ENCODE data around the gene ATG4D.
A peak's percentile ranks its signal among the peaks of the same experiment; 100 is the strongest.

The ATG4D gene

GRCh38 chr19:10582091-10582490 lies 38.4 kb downstream of the ATG4D start:
- no peaks in the 10 kb centered on the region for H3K36me3 ChIP-seq (ENCODE audit: insufficient read depth, low read length)

GRCh38 chr19:10583036-10583776 lies 39.5 kb downstream of the ATG4D start:
- Histone ChIP-seq H3K36me3 (ENCODE audit: insufficient read depth, low read length) (no peaks in the 10 kb centered on the region), H2AFZ (ENCODE audit: low read length, unreplicated experiment) (no peak overlapping the region), H3K79me2 (ENCODE audit: control insufficient read depth, insufficient read depth, low read length, unreplicated experiment) (no peaks in the 10 kb centered on the region), H3K27ac (ENCODE audit: low read depth, low read length) (no peak overlapping the region), H3K27me3 (ENCODE audit: insufficient read depth, low read length) (peaks cover 14% of the 10 kb centered on the region), H3K4me1 (ENCODE audit: control insufficient read depth, insufficient read depth, low read length, unreplicated experiment) (no peaks in the 10 kb centered on the region), H3K4me3 (ENCODE audit: low read depth, low read length) (no peak overlapping the region)

More at GRCh38 chr19:10582091-10582490, 38.4 kb downstream of the ATG4D start:
- Histone ChIP-seq H3K27me3 (ENCODE audit: insufficient read depth, low read length) (peaks cover 4% of the 10 kb centered on the region; the same call in 1 of the 2 replicates), H3K79me2 (ENCODE audit: control insufficient read depth, insufficient read depth, low read length, unreplicated experiment) (no peaks in the 10 kb centered on the region), H3K4me3 (ENCODE audit: low read depth, low read length) (no peak overlapping the region), H3K27ac (ENCODE audit: low read depth, low read length) (no peak overlapping the region), H3K4me1 (ENCODE audit: control insufficient read depth, insufficient read depth, low read length, unreplicated experiment) (no peaks in the 10 kb centered on the region), H2AFZ (ENCODE audit: low read length, unreplicated experiment) (no peak overlapping the region)

- Histone ChIP-seq H3K36me3 (ENCODE audit: insufficient read depth, low read length) (no peaks in the 10 kb centered on the region), H3K4me1 (ENCODE audit: control insufficient read depth, insufficient read depth, low read length, unreplicated experiment) (no peaks in the 10 kb centered on the region), H2AFZ (ENCODE audit: low read length, unreplicated experiment) (no peak overlapping the region), H3K27me3 (ENCODE audit: insufficient read depth, low read length) (peaks cover 14% of the 10 kb centered on the region), H3K79me2 (ENCODE audit: control insufficient read depth, insufficient read depth, low read length, unreplicated experiment) (no peaks in the 10 kb centered on the region), H3K4me3 (ENCODE audit: low read depth, low read length) (no peak overlapping the region), H3K27ac (ENCODE audit: low read depth, low read length) (no peak overlapping the region)
Observed at GRCh38 chr19:10586396-10586795, 42.7 kb downstream of the ATG4D start.

- no peaks in the 10 kb centered on the region for H3K4me1 ChIP-seq (ENCODE audit: control insufficient read depth, insufficient read depth, low read length, unreplicated experiment)
- H3K79me2 ChIP-seq (ENCODE audit: control insufficient read depth, insufficient read depth, low read length, unreplicated experiment) = no peaks in the 10 kb centered on the region
- H3K36me3 ChIP-seq (ENCODE audit: insufficient read depth, low read length) = no peaks in the 10 kb centered on the region
- peaks cover 14% of the 10 kb centered on the region for H3K27me3 ChIP-seq (ENCODE audit: insufficient read depth, low read length)
- no peak within 1 kb of the TSS for H2AFZ ChIP-seq (ENCODE audit: low read length, unreplicated experiment)
- H3K27ac ChIP-seq (ENCODE audit: low read depth, low read length) = no peak within 1 kb of the TSS
- H3K4me3 ChIP-seq (ENCODE audit: low read depth, low read length) = no peak within 1 kb of the TSS
Observed at GRCh38 chr19:10587022-10587838, 43.5 kb downstream of the ATG4D start, which contains the start of gene AP1M2. TSS of gene AP1M2 (minus strand) at chr19:10587312. CDS start at chr19:10587231, 81 bp downstream.

GRCh38 chr19:10587839-10588150 lies 44.1 kb downstream of the ATG4D start:
- Histone ChIP-seq H3K4me1 (ENCODE audit: control insufficient read depth, insufficient read depth, low read length, unreplicated experiment) (no peaks in the 10 kb centered on the region), H3K27ac (ENCODE audit: low read depth, low read length) (no peak overlapping the region), H2AFZ (ENCODE audit: low read length, unreplicated experiment) (no peak overlapping the region), H3K36me3 (ENCODE audit: insufficient read depth, low read length) (no peaks in the 10 kb centered on the region), H3K79me2 (ENCODE audit: control insufficient read depth, insufficient read depth, low read length, unreplicated experiment) (no peaks in the 10 kb centered on the region), H3K27me3 (ENCODE audit: insufficient read depth, low read length) (peaks cover 14% of the 10 kb centered on the region), H3K4me3 (ENCODE audit: low read depth, low read length) (no peak overlapping the region)

- Histone ChIP-seq H3K27ac (ENCODE audit: low read depth, low read length) (no peak overlapping the region), H3K4me1 (ENCODE audit: control insufficient read depth, insufficient read depth, low read length, unreplicated experiment) (no peaks in the 10 kb centered on the region)
Observed at GRCh38 chr19:10593148-10593547, 49.4 kb downstream of the ATG4D start.

GRCh38 chr19:10593820-10594637 lies 50.3 kb downstream of the ATG4D start:
- H3K27ac ChIP-seq (ENCODE audit: low read depth, low read length) = no peak overlapping the region
- no peaks in the 10 kb centered on the region for H3K79me2 ChIP-seq (ENCODE audit: control insufficient read depth, insufficient read depth, low read length, unreplicated experiment)
- H3K36me3 ChIP-seq (ENCODE audit: insufficient read depth, low read length) = no peaks in the 10 kb centered on the region
- H2AFZ ChIP-seq (ENCODE audit: low read length, unreplicated experiment) = no peak overlapping the region
- no peak overlapping the region for H3K4me3 ChIP-seq (ENCODE audit: low read depth, low read length)
- H3K4me1 ChIP-seq (ENCODE audit: control insufficient read depth, insufficient read depth, low read length, unreplicated experiment) = no peaks in the 10 kb centered on the region
- H3K27me3 ChIP-seq (ENCODE audit: insufficient read depth, low read length) = no peaks in the 10 kb centered on the region

More at GRCh38 chr19:10593148-10593547, 49.4 kb downstream of the ATG4D start:
- no peak overlapping the region for H3K4me3 ChIP-seq (ENCODE audit: low read depth, low read length)
- no peak overlapping the region for H2AFZ ChIP-seq (ENCODE audit: low read length, unreplicated experiment)
- no peaks in the 10 kb centered on the region for H3K27me3 ChIP-seq (ENCODE audit: insufficient read depth, low read length)
- no peaks in the 10 kb centered on the region for H3K79me2 ChIP-seq (ENCODE audit: control insufficient read depth, insufficient read depth, low read length, unreplicated experiment)
- H3K36me3 ChIP-seq (ENCODE audit: insufficient read depth, low read length) = no peaks in the 10 kb centered on the region

GRCh38 chr19:10600149-10600548 lies 56.4 kb downstream of the ATG4D start:
- no peaks in the 10 kb centered on the region for H3K36me3 ChIP-seq (ENCODE audit: insufficient read depth, low read length)
- no peaks in the 10 kb centered on the region for H3K27me3 ChIP-seq (ENCODE audit: insufficient read depth, low read length)
- no peak overlapping the region for H2AFZ ChIP-seq (ENCODE audit: low read length, unreplicated experiment)
- peaks cover 6% of the 10 kb centered on the region for H3K4me1 ChIP-seq (ENCODE audit: control insufficient read depth, insufficient read depth, low read length, unreplicated experiment)
- H3K4me3 ChIP-seq (ENCODE audit: low read depth, low read length) = no peak overlapping the region
- H3K79me2 ChIP-seq (ENCODE audit: control insufficient read depth, insufficient read depth, low read length, unreplicated experiment) = peaks cover 21% of the 10 kb centered on the region
- H3K27ac ChIP-seq (ENCODE audit: low read depth, low read length) = no peak overlapping the region

GRCh38 chr19:10601999-10602329 lies 58.3 kb downstream of the ATG4D start:
- H3K36me3 ChIP-seq (ENCODE audit: insufficient read depth, low read length) = no peaks in the 10 kb centered on the region
- H2AFZ ChIP-seq (ENCODE audit: low read length, unreplicated experiment) = no peak overlapping the region
- peaks cover 6% of the 10 kb centered on the region for H3K4me1 ChIP-seq (ENCODE audit: control insufficient read depth, insufficient read depth, low read length, unreplicated experiment)
- peaks cover 21% of the 10 kb centered on the region for H3K79me2 ChIP-seq (ENCODE audit: control insufficient read depth, insufficient read depth, low read length, unreplicated experiment)
- no peak overlapping the region for H3K27ac ChIP-seq (ENCODE audit: low read depth, low read length)
- H3K27me3 ChIP-seq (ENCODE audit: insufficient read depth, low read length) = no peaks in the 10 kb centered on the region
- no peak overlapping the region for H3K4me3 ChIP-seq (ENCODE audit: low read depth, low read length)

- Histone ChIP-seq H3K36me3 (ENCODE audit: insufficient read depth, low read length) (no peaks in the 10 kb centered on the region), H2AFZ (ENCODE audit: low read length, unreplicated experiment) (peak overlapping the region; percentile 91), H3K4me3 (ENCODE audit: low read depth, low read length) (peak overlapping the region; percentile 98), H3K27me3 (ENCODE audit: insufficient read depth, low read length) (no peaks in the 10 kb centered on the region), H3K27ac (ENCODE audit: low read depth, low read length) (peak overlapping the region; percentile 47; the same call in 1 of the 2 replicates), H3K4me1 (ENCODE audit: control insufficient read depth, insufficient read depth, low read length, unreplicated experiment) (peaks cover 6% of the 10 kb centered on the region), H3K79me2 (ENCODE audit: control insufficient read depth, insufficient read depth, low read length, unreplicated experiment) (peaks cover 21% of the 10 kb centered on the region)
Observed at GRCh38 chr19:10602330-10603083, 58.8 kb downstream of the ATG4D start.
